H1 (cell line): Measurements from ENCODE around the gene SHROOM3. TPM values are rescaled to one million over a fixed set of nuclear protein-coding genes. Genes with fewer than 3 reads are reported as not detected.

Experiments
- CTCF ChIA-PET: fragments of 300-600 bp; sonication (Branson Sonifier 250); formaldehyde crosslinking; loops from one replicate; lab custom pipeline; 2021; ENCODE audit not compliant: partially characterized antibody; lab: Charles Lee
- POLR2A ChIA-PET: fragments of 300-600 bp; sonication (Branson Sonifier 250); formaldehyde crosslinking; loops from one replicate; lab custom pipeline; 2021; ENCODE audit warnings: inconsistent platforms; ENCODE audit not compliant: partially characterized antibody; lab: Charles Lee
- DNase-seq, 2 experiments: peaks; one replicate each; pipeline versions ENCODE4 v3.0.0 to v3.0.0-alpha.2; 2010 to 2022; ENCODE audit warnings: low spot score in 2 of 2, low read depth in 1 of 2, mixed read lengths in 1 of 2
- FAIRE-seq: peaks from 2 replicates; lab custom pipeline; 2011; peaks lifted over from hg19 to GRCh38; lab: Jason Lieb, UNC
- H2AFZ ChIP-seq: 2 replicates; pipeline ENCODE4 v1.8.1; 2012; ENCODE audit warnings: low read length, inconsistent platforms
- H2AK5ac ChIP-seq: 2 replicates; pipeline ENCODE4 v1.6.1; 2013; ENCODE audit warnings: low read depth, low read length
- H2BK120ac ChIP-seq: replicated peaks from 2 replicates; pipeline ENCODE3; 2013; ENCODE audit warnings: low read depth, low read length, inconsistent platforms
- H2BK12ac ChIP-seq: 2 replicates; pipeline ENCODE4 v1.6.1; 2013; ENCODE audit warnings: low read depth, low read length
- H2BK15ac ChIP-seq: 2 replicates; pipeline ENCODE4 v1.6.1; 2013; ENCODE audit warnings: low read length
- H2BK20ac ChIP-seq: 2 replicates; pipeline ENCODE4 v1.6.1; 2013; ENCODE audit warnings: low read length
- H2BK5ac ChIP-seq: 2 replicates; pipeline ENCODE4 v1.6.1; 2013; ENCODE audit warnings: low read depth, low read length
- H3K14ac ChIP-seq: 2 replicates; pipeline ENCODE4 v1.6.1; 2013; ENCODE audit warnings: inconsistent platforms; ENCODE audit not compliant: insufficient read length
- H3K18ac ChIP-seq: 2 replicates; pipeline ENCODE4 v1.6.1; 2013; ENCODE audit warnings: low read length; ENCODE audit errors: extremely low read depth
- H3K23ac ChIP-seq: 2 replicates; pipeline ENCODE4 v1.6.1; 2013; ENCODE audit warnings: inconsistent platforms; ENCODE audit not compliant: insufficient read length
- H3K23me2 ChIP-seq: 2 replicates; pipeline ENCODE4 v1.6.1; 2013; ENCODE audit warnings: low read depth, low read length
- H3K27ac ChIP-seq: 2 replicates; pipeline ENCODE4 v1.6.1; 2011; ENCODE audit warnings: low read depth, low read length, inconsistent platforms
- H3K27me3 ChIP-seq, 4 experiments: replicated peaks in 1 of 4; 1 replicate in 1 of 4; 2 replicates in 3 of 4; pipeline versions ENCODE4 v1.6.1 to v1.8.1; 2011 to 2013; ENCODE audit warnings: low read length in 3 of 4, mild to moderate bottlenecking in 3 of 4, inconsistent platforms in 2 of 4, mixed read lengths in 2 of 4, moderate library complexity in 1 of 4; ENCODE audit not compliant: control insufficient read depth in 3 of 4, insufficient read depth in 3 of 4; ENCODE audit errors: extremely low read depth in 1 of 4
- H3K36me3 ChIP-seq, 4 experiments: 2 replicates each; pipeline versions ENCODE4 v1.6.1 to v1.8.1; 2011 to 2013; ENCODE audit warnings: mild to moderate bottlenecking in 4 of 4, low read length in 3 of 4, moderate library complexity in 2 of 4, control low read depth in 1 of 4, inconsistent platforms in 1 of 4; ENCODE audit not compliant: insufficient read depth in 4 of 4, control insufficient read depth in 2 of 4
- H3K4ac ChIP-seq: replicated peaks from 2 replicates; pipeline ENCODE3; 2013; ENCODE audit warnings: low read length, low read depth, mixed read lengths, inconsistent platforms; ENCODE audit not compliant: insufficient read length
- H3K4me1 ChIP-seq, 4 experiments: replicated peaks in 1 of 4; 1 replicate in 1 of 4; 2 replicates in 3 of 4; pipeline versions ENCODE4 v1.6.1 to v1.8.1; 2011 to 2013; ENCODE audit warnings: low read length in 3 of 4, inconsistent platforms in 2 of 4, mixed read lengths in 1 of 4; ENCODE audit not compliant: insufficient read depth in 4 of 4, control insufficient read depth in 3 of 4
- H3K4me2 ChIP-seq, 2 experiments: 2 replicates each; pipeline versions ENCODE4 v1.6.1 to v1.8.1; 2011 to 2013; ENCODE audit warnings: low read depth in 2 of 2, low read length in 2 of 2, control low read depth in 1 of 2, inconsistent platforms in 1 of 2, mild to moderate bottlenecking in 1 of 2; ENCODE audit not compliant: insufficient read depth in 1 of 2
- H3K4me3 ChIP-seq, 4 experiments: fragments of 200-600, 300-600 bp in 1 of 4; sonication (generic), shearing (Covaris generic), sonication (Bioruptor Twin) in 1 of 4; 2 replicates each; pipeline versions ENCODE4 v1.5.1 to v1.8.1; 2011 to 2016; ENCODE audit warnings: low read length in 4 of 4, low read depth in 3 of 4, control low read depth in 2 of 4, inconsistent platforms in 2 of 4, mild to moderate bottlenecking in 2 of 4, mixed read lengths in 1 of 4, moderate library complexity in 1 of 4; ENCODE audit not compliant: insufficient read depth in 2 of 4; ENCODE audit errors: extremely low read depth in 1 of 4
- H3K56ac ChIP-seq: replicated peaks from 2 replicates; pipeline ENCODE3; 2013; ENCODE audit warnings: low read depth, mild to moderate bottlenecking, mixed read lengths, low read length, inconsistent platforms; ENCODE audit not compliant: insufficient read length
- H3K79me1 ChIP-seq: 2 replicates; pipeline ENCODE4 v1.6.1; 2013; ENCODE audit warnings: low read depth, low read length, control low read depth
- H3K79me2 ChIP-seq, 2 experiments: 2 replicates each; pipeline versions ENCODE4 v1.6.1 to v1.8.1; 2012 to 2013; ENCODE audit warnings: low read length in 2 of 2, mild to moderate bottlenecking in 2 of 2, inconsistent platforms in 1 of 2; ENCODE audit not compliant: insufficient read depth in 2 of 2, control insufficient read depth in 1 of 2
- H3K9ac ChIP-seq, 4 experiments: replicated peaks in 1 of 4; 1 replicate in 1 of 4; 2 replicates in 3 of 4; pipeline versions ENCODE4 v1.6.1 to v1.8.1; 2011 to 2013; ENCODE audit warnings: low read depth in 3 of 4, low read length in 3 of 4, control low read depth in 2 of 4, mild to moderate bottlenecking in 2 of 4, moderate library complexity in 2 of 4, inconsistent platforms in 1 of 4; ENCODE audit errors: extremely low read depth in 1 of 4
- H3K9me3 ChIP-seq, 2 experiments: 2 replicates each; pipeline versions ENCODE4 v1.6.1 to v1.8.1; 2012 to 2013; ENCODE audit warnings: mild to moderate bottlenecking in 2 of 2, moderate library complexity in 2 of 2, control low read depth in 1 of 2, inconsistent platforms in 1 of 2, low read depth in 1 of 2, low read length in 1 of 2, mixed read lengths in 1 of 2; ENCODE audit not compliant: insufficient read depth in 2 of 2
- H4K20me1 ChIP-seq, 2 experiments: replicated peaks in 1 of 2; 2 replicates each; pipeline versions ENCODE3 to v1.8.1; 2011 to 2013; ENCODE audit warnings: inconsistent platforms in 2 of 2, low read length in 2 of 2, mild to moderate bottlenecking in 1 of 2; ENCODE audit not compliant: insufficient read depth in 2 of 2, control insufficient read depth in 1 of 2
- H4K5ac ChIP-seq: 2 replicates; pipeline ENCODE4 v1.6.1; 2013; ENCODE audit warnings: low read length, low read depth, mixed read lengths, inconsistent platforms; ENCODE audit not compliant: insufficient read length
- H4K8ac ChIP-seq: 2 replicates; pipeline ENCODE4 v1.8.0; 2013; ENCODE audit warnings: mild to moderate bottlenecking, moderate library complexity, low read length, inconsistent platforms; ENCODE audit not compliant: insufficient read depth; ENCODE audit errors: extremely low read depth
- H4K91ac ChIP-seq: replicated peaks from 2 replicates; pipeline ENCODE3; 2013; ENCODE audit warnings: low read length, mixed read lengths, inconsistent platforms; ENCODE audit not compliant: insufficient read length
- CHD2 ChIP-seq: IDR thresholded peaks from 2 replicates; pipeline ENCODE4 v1.6.1; 2012; ENCODE audit warnings: low read length, improper control_type of control experiment
- GTF2F1 ChIP-seq: IDR thresholded peaks from 2 replicates; pipeline ENCODE4 v1.6.1; 2012; ENCODE audit warnings: low read depth, low read length, improper control_type of control experiment, borderline replicate concordance
- KDM4A ChIP-seq: IDR thresholded peaks from one replicate; pipeline ENCODE4 v1.7.1; 2012; ENCODE audit warnings: low read depth, mild to moderate bottlenecking, moderate library complexity, low read length, inconsistent platforms; ENCODE audit not compliant: severe bottlenecking
- POLR2A ChIP-seq, 2 experiments: IDR thresholded peaks; 1 replicate in 1 of 2; 2 replicates in 1 of 2; pipeline ENCODE4 v1.6.1; 2011; ENCODE audit warnings: low read depth in 2 of 2, low read length in 2 of 2, mild to moderate bottlenecking in 2 of 2; ENCODE audit errors: control extremely low read depth in 1 of 2
- RXRA ChIP-seq: IDR thresholded peaks from 2 replicates; pipeline ENCODE4 v1.6.1; 2011; ENCODE audit warnings: low read depth, mild to moderate bottlenecking, low read length, moderate library complexity; ENCODE audit not compliant: insufficient read depth
- SIN3A ChIP-seq, 2 experiments: IDR thresholded peaks in 1 of 2; conservative IDR thresholded peaks in 1 of 2; 2 replicates each; pipeline ENCODE4 v1.6.1; 2011 to 2012; ENCODE audit warnings: low read length in 2 of 2, improper control_type of control experiment in 1 of 2, low read depth in 1 of 2, mild to moderate bottlenecking in 1 of 2
- SIX5 ChIP-seq: IDR thresholded peaks from 2 replicates; pipeline ENCODE4 v1.6.1; 2011; ENCODE audit warnings: mild to moderate bottlenecking, low read depth, low read length
- SP4 ChIP-seq: IDR thresholded peaks from 2 replicates; pipeline ENCODE4 v1.6.1; 2012; ENCODE audit warnings: low read length, inconsistent platforms
- TBP ChIP-seq: IDR thresholded peaks from 2 replicates; pipeline ENCODE4 v1.6.1; 2011; ENCODE audit warnings: low read depth, low read length, improper control_type of control experiment
- YY1 ChIP-seq: IDR thresholded peaks from 2 replicates; pipeline ENCODE4 v1.6.1; 2011; ENCODE audit warnings: low read depth, mild to moderate bottlenecking, low read length
- WGBS, 2 experiments: shearing (Covaris generic) in 1 of 2; methylation state at CpG; one replicate each; pipeline versions ENCODE4 v1.1.6 to v1.1.7; 2013 to 2015; ENCODE audit warnings: low lambda C conversion rate in 2 of 2, mixed read lengths in 2 of 2, inconsistent platforms in 1 of 2, low coverage in 1 of 2, missing lambda C conversion rate in 1 of 2; ENCODE audit not compliant: insufficient replicate concordance in 2 of 2, insufficient coverage in 1 of 2, insufficient read length in 1 of 2; ENCODE audit errors: extremely low coverage in 1 of 2, missing lambda C conversion rate in 1 of 2; 5-methylcytosine and 5-hydroxymethylcytosine counted together
- polyA plus RNA-seq, 7 experiments: library from polyadenylated mRNA; depleted of rRNA in 3 of 7; stranded (reverse) in 5 of 7; unstranded in 2 of 7; fragments of >200 nt in 5 of 7; fragments of 200-250 nt in 2 of 7; gene quantifications; 1 replicate in 5 of 7; 2 replicates in 1 of 7; 4 replicates in 1 of 7; pipeline versions ENCODE4 v1.2.1 to v1.2.3, GENCODE V29; 2011 to 2013; ENCODE audit warnings: missing spikeins in 2 of 7, mixed read lengths in 2 of 7
- total RNA-seq: library from RNA; stranded (reverse); fragmentation: NEBNext Ultra II Directional; extraction: Animal tissue kit (Norgen Biotek cat#: 25700); gene quantifications from 2 replicates; pipeline ENCODE4 v1.2.1, GENCODE V29; 2021
- TF ChIP-seq, protein P1 (sequence below): IDR thresholded peaks from 2 replicates; pipeline ENCODE4 v1.6.1; 2011; ENCODE audit warnings: low read depth, mild to moderate bottlenecking, low read length; ENCODE audit not compliant: insufficient read depth

SHROOM3 gene
- total and polyA plus RNA-seq, 2 of the 8 experiments (the other 6 are each of a cell fraction or from before 2014, with no cell fraction given) = 15.8 to 34.0 TPM

- 82% methylated on average over 1 of the region's 1 CpG; no CpG with 5 or more reads in 1 of the 2 experiments for WGBS, 2 experiments
- Histone ChIP-seq H3K56ac (no peak overlapping the region), H4K5ac (no peak overlapping the region), H4K91ac (no peak overlapping the region), H3K9ac (no peak overlapping the region), H3K18ac (no peak overlapping the region; the same call in 1 of the 2 replicates), H3K27me3 (no peaks in the 10 kb centered on the region), H3K79me1 (no peaks in the 10 kb centered on the region), H2BK120ac (no peak overlapping the region), H4K20me1 (no peaks in the 10 kb centered on the region), H3K79me2 (peaks cover 0 to 4% of the 10 kb centered on the region in 2 experiments; a peak in 1 of 4 replicates), H3K23ac (no peak overlapping the region), H4K8ac (no peak overlapping the region), H2BK5ac (no peak overlapping the region; the same call in 1 of the 2 replicates), H3K4me2 (no peak overlapping the region), H3K4me3 (no peak overlapping the region), H3K4ac (no peak overlapping the region), H3K4me1 (no peaks in the 10 kb centered on the region), H2BK15ac (no peak overlapping the region), H2AFZ (no peak overlapping the region), H3K23me2 (no peaks in the 10 kb centered on the region; the same call in 1 of the 2 replicates), H2AK5ac (no peak overlapping the region), H3K9me3 (peaks cover 0 to 5% of the 10 kb centered on the region in 2 experiments; a peak in 2 of 4 replicates), H3K14ac (no peak overlapping the region), H3K27ac (no peak overlapping the region), H3K36me3 (peaks cover 0 to 6% (median 0%) of the 10 kb centered on the region in 4 experiments; a peak in 2 of 8 replicates), H2BK20ac (no peak overlapping the region), H2BK12ac (no peak overlapping the region)
- ChIA-PET CTCF (interaction anchor here (0.6 to 1.9 kb wide), 5 partner anchors 8 to 350 kb away, joined by 3 to 6 read pairs (median 3); no protein-coding TSS in a partner anchor), POLR2A (interaction anchor here (1.1 kb wide), 1 partner anchor 11 kb away, joined by 3 read pairs; no protein-coding TSS in a partner anchor)
- no peak for FAIRE-seq
- no peak for DNase-seq
- TF ChIP-seq CHD2 = no peak
- TF ChIP-seq, protein P1, sequence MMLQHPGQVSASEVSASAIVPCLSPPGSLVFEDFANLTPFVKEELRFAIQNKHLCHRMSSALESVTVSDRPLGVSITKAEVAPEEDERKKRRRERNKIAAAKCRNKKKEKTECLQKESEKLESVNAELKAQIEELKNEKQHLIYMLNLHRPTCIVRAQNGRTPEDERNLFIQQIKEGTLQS = no peak
- TF ChIP-seq TBP = no peak
- no peak for TF ChIP-seq SIN3A (conservative IDR thresholded peaks at IDR 0.05 in 1 of 2, IDR thresholded peaks at IDR 0.05 in 1 of 2; ENCODE audit: low read depth in 1 of 2, low read length in 2 of 2)
- no peak for TF ChIP-seq GTF2F1
- no peak for TF ChIP-seq POLR2A (IDR thresholded peaks at IDR 0.05; ENCODE audit: control extremely low read depth in 1 of 2, low read depth in 2 of 2, low read length in 2 of 2)
- no peak for TF ChIP-seq SP4
- no peak for TF ChIP-seq SIX5
- no peak for TF ChIP-seq YY1
- no peak for TF ChIP-seq RXRA
- TF ChIP-seq KDM4A = no peak
Observed at GRCh38 chr4:76518241-76518640, 83.2 kb downstream of the SHROOM3 start.
